Loucy (cell line): ENCODE data around the gene BCL2.

Source experiments
- EZH2phosphoT487 ChIP-seq: fragments of 200-600 bp; IDR thresholded peaks from 2 replicates; pipeline ENCODE4 v1.6.1; 2018; ENCODE audit warnings: antibody characterized with exemption, mild to moderate bottlenecking, moderate library complexity, borderline replicate concordance
- TF ChIP-seq, protein P1 (sequence below): fragments of 200-600 bp; sonication (generic); conservative IDR thresholded peaks from 2 replicates; pipeline ENCODE4 v1.5.1; 2014; ENCODE audit warnings: mild to moderate bottlenecking, antibody characterized with exemption, low read length

DNA sequence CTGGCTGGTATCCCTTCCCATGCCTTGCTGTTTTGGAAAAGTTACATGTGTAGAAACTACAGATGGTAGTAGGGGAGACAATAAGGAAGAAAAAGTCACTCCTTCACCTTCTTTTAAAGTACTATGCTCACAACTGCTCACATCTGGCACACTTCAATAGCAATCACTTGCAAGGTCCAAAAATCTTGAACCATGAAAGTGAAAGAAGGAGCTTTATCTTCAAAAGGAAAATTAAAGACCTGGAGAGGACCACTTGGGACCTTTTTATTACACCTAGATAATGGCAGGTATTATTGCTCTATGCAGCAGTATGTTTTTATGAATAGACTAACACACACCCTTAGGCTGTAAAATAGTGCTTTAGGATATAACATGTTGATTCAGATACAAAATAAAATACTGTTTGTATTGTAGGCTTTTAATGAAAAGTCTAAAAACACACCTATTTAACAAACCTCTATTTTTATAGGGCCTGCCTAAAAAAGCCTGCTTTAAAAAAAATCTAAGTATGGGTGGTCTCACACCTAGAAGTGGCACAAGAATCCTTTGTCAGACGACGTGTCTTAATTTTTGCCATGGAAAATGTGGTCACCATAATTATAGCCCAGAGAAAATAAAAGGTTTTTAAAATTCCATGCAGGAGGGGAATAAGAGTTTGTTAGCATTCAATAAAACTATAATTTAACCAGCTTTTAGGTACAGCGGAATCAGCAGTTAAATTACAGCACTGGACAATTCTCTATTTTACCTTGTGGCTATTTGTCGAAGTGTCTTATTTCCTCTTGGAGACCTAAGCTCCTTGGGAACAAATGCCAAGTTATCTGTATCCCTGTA lies 124.0 kb downstream of the BCL2 start:
- TF ChIP-seq, protein P1, sequence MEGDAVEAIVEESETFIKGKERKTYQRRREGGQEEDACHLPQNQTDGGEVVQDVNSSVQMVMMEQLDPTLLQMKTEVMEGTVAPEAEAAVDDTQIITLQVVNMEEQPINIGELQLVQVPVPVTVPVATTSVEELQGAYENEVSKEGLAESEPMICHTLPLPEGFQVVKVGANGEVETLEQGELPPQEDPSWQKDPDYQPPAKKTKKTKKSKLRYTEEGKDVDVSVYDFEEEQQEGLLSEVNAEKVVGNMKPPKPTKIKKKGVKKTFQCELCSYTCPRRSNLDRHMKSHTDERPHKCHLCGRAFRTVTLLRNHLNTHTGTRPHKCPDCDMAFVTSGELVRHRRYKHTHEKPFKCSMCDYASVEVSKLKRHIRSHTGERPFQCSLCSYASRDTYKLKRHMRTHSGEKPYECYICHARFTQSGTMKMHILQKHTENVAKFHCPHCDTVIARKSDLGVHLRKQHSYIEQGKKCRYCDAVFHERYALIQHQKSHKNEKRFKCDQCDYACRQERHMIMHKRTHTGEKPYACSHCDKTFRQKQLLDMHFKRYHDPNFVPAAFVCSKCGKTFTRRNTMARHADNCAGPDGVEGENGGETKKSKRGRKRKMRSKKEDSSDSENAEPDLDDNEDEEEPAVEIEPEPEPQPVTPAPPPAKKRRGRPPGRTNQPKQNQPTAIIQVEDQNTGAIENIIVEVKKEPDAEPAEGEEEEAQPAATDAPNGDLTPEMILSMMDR: no peak
- TF ChIP-seq EZH2phosphoT487: no peak
